Gastroesophageal sphincter (tissue), 3 donors: ENCODE results near the gene RAP2B.

Source experiments
- POLR2A ChIP-seq, 2 donors: fragments of 450-650 bp; IDR thresholded peaks; one replicate each; pipeline ENCODE4 v1.6.1; 2017; ENCODE audit warnings: antibody characterized with exemption in 2 of 2, mild to moderate bottlenecking in 2 of 2, moderate library complexity in 1 of 2
- POLR2AphosphoS5 ChIP-seq: sonication (generic); formaldehyde crosslinking; IDR thresholded peaks from one replicate; pipeline ENCODE4 v1.6.1; 2017; ENCODE audit warnings: antibody characterized with exemption
- TF ChIP-seq, protein P1 (sequence below), 4 experiments: fragments of 200-600 bp in 2 of 4; fragments of 450-650 bp in 2 of 4; sonication (generic) in 1 of 4; IDR thresholded peaks; one replicate each; pipeline ENCODE4 v1.5.1; 2017 to 2019; ENCODE audit warnings: antibody characterized with exemption in 4 of 4, mild to moderate bottlenecking in 2 of 4, moderate library complexity in 2 of 4

DNA sequence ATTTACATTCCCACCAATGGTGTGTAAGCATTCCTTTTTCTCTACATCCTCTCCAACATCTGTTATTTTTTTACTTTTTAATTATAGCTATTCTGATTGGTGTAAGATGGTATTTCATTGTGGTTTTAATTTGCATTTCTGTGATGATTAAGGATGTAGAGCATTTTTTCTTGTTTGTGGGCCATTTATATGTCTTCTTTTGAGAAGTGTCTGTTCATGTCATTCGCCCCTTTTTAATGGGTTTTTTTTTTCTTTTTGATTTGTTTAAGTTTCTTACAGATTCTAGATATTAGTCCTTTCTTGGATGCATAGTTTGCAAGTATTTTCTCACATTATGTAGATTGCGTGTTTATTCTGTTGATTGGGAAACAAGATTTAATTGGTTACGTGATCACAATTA lies 14.2 kb downstream of the RAP2B start:
- TF ChIP-seq POLR2A (IDR thresholded peaks at IDR 0.05) (no peak), POLR2AphosphoS5 (no peak)
- TF ChIP-seq, protein P1, sequence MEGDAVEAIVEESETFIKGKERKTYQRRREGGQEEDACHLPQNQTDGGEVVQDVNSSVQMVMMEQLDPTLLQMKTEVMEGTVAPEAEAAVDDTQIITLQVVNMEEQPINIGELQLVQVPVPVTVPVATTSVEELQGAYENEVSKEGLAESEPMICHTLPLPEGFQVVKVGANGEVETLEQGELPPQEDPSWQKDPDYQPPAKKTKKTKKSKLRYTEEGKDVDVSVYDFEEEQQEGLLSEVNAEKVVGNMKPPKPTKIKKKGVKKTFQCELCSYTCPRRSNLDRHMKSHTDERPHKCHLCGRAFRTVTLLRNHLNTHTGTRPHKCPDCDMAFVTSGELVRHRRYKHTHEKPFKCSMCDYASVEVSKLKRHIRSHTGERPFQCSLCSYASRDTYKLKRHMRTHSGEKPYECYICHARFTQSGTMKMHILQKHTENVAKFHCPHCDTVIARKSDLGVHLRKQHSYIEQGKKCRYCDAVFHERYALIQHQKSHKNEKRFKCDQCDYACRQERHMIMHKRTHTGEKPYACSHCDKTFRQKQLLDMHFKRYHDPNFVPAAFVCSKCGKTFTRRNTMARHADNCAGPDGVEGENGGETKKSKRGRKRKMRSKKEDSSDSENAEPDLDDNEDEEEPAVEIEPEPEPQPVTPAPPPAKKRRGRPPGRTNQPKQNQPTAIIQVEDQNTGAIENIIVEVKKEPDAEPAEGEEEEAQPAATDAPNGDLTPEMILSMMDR (IDR thresholded peaks at IDR 0.05), result no peak
